IMR-90 (cell line): Measurements from ENCODE around the gene TCERG1L. TPM values are rescaled to one million over a fixed set of nuclear protein-coding genes. Genes with fewer than 3 reads are reported as not detected.

Experiments used
- ATAC-seq: fragments of 200-7000 bp; cut with Tn5 transposase; 2 replicates; pipeline ENCODE4 v1.9.1; 2020; ENCODE audit warnings: low read depth, mild to moderate bottlenecking, moderate library complexity
- BruUV-seq: library from RNA; stranded (reverse); fragments of 400-500 nt; replicated peaks from 2 replicates; lab custom pipeline; 2021; lab: Mats Ljungman, UMichigan
- CTCF ChIA-PET: fragments of 300-600 bp; formaldehyde crosslinking; extraction: SDS; loops from one replicate; lab custom pipeline; 2021; ENCODE audit warnings: antibody characterized with exemption; lab: Yijun Ruan, JAX
- POLR2A ChIA-PET: fragments of 300-600 bp; sonication (Branson Sonifier 250); formaldehyde crosslinking; loops from one replicate; lab custom pipeline; 2022; ENCODE audit warnings: antibody characterized with exemption; ENCODE audit not compliant: unreplicated experiment; lab: Charles Lee
- DNase-seq: peaks from one replicate; pipeline ENCODE4 v3.0.0; 2013
- H2AFZ ChIP-seq: replicated peaks from 2 replicates; pipeline ENCODE3; 2013; ENCODE audit warnings: low read length, mild to moderate bottlenecking; ENCODE audit not compliant: poor library complexity
- H2AK5ac ChIP-seq: 2 replicates; pipeline ENCODE4 v1.6.1; 2013; ENCODE audit warnings: low read depth, low read length, inconsistent platforms
- H2AK9ac ChIP-seq: replicated peaks from 2 replicates; pipeline ENCODE3; 2013; ENCODE audit warnings: mild to moderate bottlenecking, low read depth, low read length, moderate library complexity; ENCODE audit not compliant: poor library complexity
- H2BK120ac ChIP-seq: 2 replicates; pipeline ENCODE4 v1.6.1; 2013; ENCODE audit warnings: low read depth, low read length, inconsistent platforms
- H2BK15ac ChIP-seq: 3 replicates; pipeline ENCODE4 v1.6.1; 2013; ENCODE audit warnings: low read depth, low read length, inconsistent platforms
- H2BK20ac ChIP-seq: 2 replicates; pipeline ENCODE4 v1.6.1; 2013; ENCODE audit warnings: low read depth, mild to moderate bottlenecking, inconsistent platforms, low read length, moderate library complexity
- H2BK5ac ChIP-seq: 2 replicates; pipeline ENCODE4 v1.6.1; 2013; ENCODE audit warnings: mild to moderate bottlenecking, low read depth, low read length, inconsistent platforms; ENCODE audit not compliant: poor library complexity, severe bottlenecking
- H3K14ac ChIP-seq: replicated peaks from 2 replicates; pipeline ENCODE4 v1.6.1; 2013; ENCODE audit warnings: low read depth, low read length, inconsistent platforms
- H3K18ac ChIP-seq: 2 replicates; pipeline ENCODE4 v1.6.1; 2013; ENCODE audit warnings: low read depth, low read length, control low read depth
- H3K23ac ChIP-seq: 2 replicates; pipeline ENCODE4 v1.6.1; 2013; ENCODE audit warnings: low read depth, low read length, inconsistent platforms
- H3K27ac ChIP-seq: 2 replicates; pipeline ENCODE4 v1.5.1; 2013; ENCODE audit warnings: mild to moderate bottlenecking, control low read depth, low read length; ENCODE audit not compliant: insufficient read depth
- H3K27me3 ChIP-seq: 2 replicates; pipeline ENCODE4 v1.6.1; 2013; ENCODE audit warnings: low read length; ENCODE audit not compliant: control insufficient read depth, insufficient read depth
- H3K36me3 ChIP-seq: 2 replicates; pipeline ENCODE4 v1.6.1; 2013; ENCODE audit warnings: low read length, mixed read lengths; ENCODE audit not compliant: control insufficient read depth, insufficient read depth
- H3K4ac ChIP-seq: 2 replicates; pipeline ENCODE4 v1.6.1; 2013; ENCODE audit warnings: low read depth, low read length, inconsistent platforms
- H3K4me1 ChIP-seq: 2 replicates; pipeline ENCODE4 v1.6.1; 2013; ENCODE audit warnings: low read length, mixed read lengths; ENCODE audit not compliant: control insufficient read depth, insufficient read depth
- H3K4me2 ChIP-seq: 2 replicates; pipeline ENCODE4 v1.6.1; 2013; ENCODE audit warnings: low read depth, mild to moderate bottlenecking, control low read depth, low read length, moderate library complexity
- H3K4me3 ChIP-seq: 2 replicates; pipeline ENCODE4 v1.5.1; 2013; ENCODE audit warnings: low read depth, mild to moderate bottlenecking, control low read depth, low read length, moderate library complexity; ENCODE audit not compliant: insufficient read depth
- H3K56ac ChIP-seq: 2 replicates; pipeline ENCODE4 v1.6.1; 2013; ENCODE audit warnings: low read length, inconsistent platforms; ENCODE audit not compliant: insufficient read depth; ENCODE audit errors: extremely low read depth
- H3K79me1 ChIP-seq, 2 experiments: 2 replicates each; pipeline ENCODE4 v1.6.1; 2013; ENCODE audit warnings: low read length in 2 of 2, inconsistent platforms in 1 of 2, low read depth in 1 of 2
- H3K9ac ChIP-seq: 2 replicates; pipeline ENCODE4 v1.6.1; 2013; ENCODE audit warnings: low read depth, low read length, control low read depth
- H3K9me1 ChIP-seq: 2 replicates; pipeline ENCODE4 v1.6.1; 2013; ENCODE audit warnings: low read length, inconsistent platforms; ENCODE audit not compliant: insufficient read depth
- H3K9me3 ChIP-seq: 2 replicates; pipeline ENCODE4 v1.6.1; 2013; ENCODE audit warnings: low read length; ENCODE audit not compliant: control insufficient read depth, insufficient read depth
- H4K20me1 ChIP-seq: 2 replicates; pipeline ENCODE4 v1.6.1; 2013; ENCODE audit warnings: low read length, inconsistent platforms; ENCODE audit not compliant: insufficient read depth
- H4K5ac ChIP-seq: 2 replicates; pipeline ENCODE4 v1.6.1; 2013; ENCODE audit warnings: mild to moderate bottlenecking, low read depth, low read length, control low read depth
- H4K8ac ChIP-seq, 2 experiments: 2 replicates each; pipeline ENCODE4 v1.6.1; 2013; ENCODE audit warnings: low read depth in 2 of 2, low read length in 2 of 2, control low read depth in 1 of 2, inconsistent platforms in 1 of 2
- H4K91ac ChIP-seq: 2 replicates; pipeline ENCODE4 v1.6.1; 2013; ENCODE audit warnings: low read depth, low read length, inconsistent platforms; ENCODE audit not compliant: insufficient read depth
- BHLHE40 ChIP-seq: fragments of 150-350 bp; IDR thresholded peaks from 2 replicates; pipeline ENCODE4 v1.6.1; 2016; ENCODE audit warnings: mild to moderate bottlenecking, low read depth, low read length
- CEBPB ChIP-seq: IDR thresholded peaks from 2 replicates; pipeline ENCODE4 v1.6.1; 2012; ENCODE audit warnings: low read depth, low read length, improper control_type of control experiment
- CHD1 ChIP-seq: IDR thresholded peaks from 2 replicates; pipeline ENCODE4 v1.6.1; 2012; ENCODE audit warnings: low read depth, low read length, improper control_type of control experiment
- FOS ChIP-seq: fragments of 150-350 bp; IDR thresholded peaks from 2 replicates; pipeline ENCODE4 v1.6.1; 2016; ENCODE audit warnings: low read depth, low read length
- MAFK ChIP-seq: IDR thresholded peaks from 2 replicates; pipeline ENCODE4 v1.6.1; 2012; ENCODE audit warnings: low read depth, low read length, improper control_type of control experiment
- MAZ ChIP-seq: IDR thresholded peaks from 2 replicates; pipeline ENCODE4 v1.6.1; 2012; ENCODE audit warnings: low read depth, mild to moderate bottlenecking, low read length, improper control_type of control experiment, moderate library complexity, borderline replicate concordance
- MXI1 ChIP-seq: IDR thresholded peaks from 2 replicates; pipeline ENCODE4 v1.6.1; 2012; ENCODE audit warnings: low read depth, mild to moderate bottlenecking, low read length, moderate library complexity, borderline replicate concordance
- NFE2L2 ChIP-seq: fragments of 150-350 bp; IDR thresholded peaks from 2 replicates; pipeline ENCODE4 v1.6.1; 2016; ENCODE audit warnings: low read depth, mild to moderate bottlenecking, low read length
- POLR2A ChIP-seq: IDR thresholded peaks from 2 replicates; pipeline ENCODE4 v1.6.1; 2012; ENCODE audit warnings: mild to moderate bottlenecking, low read depth, low read length
- RAD21 ChIP-seq: IDR thresholded peaks from 2 replicates; pipeline ENCODE4 v1.6.1; 2012; ENCODE audit warnings: low read length, improper control_type of control experiment
- RCOR1 ChIP-seq: IDR thresholded peaks from 2 replicates; pipeline ENCODE4 v1.6.1; 2012; ENCODE audit warnings: mild to moderate bottlenecking, low read length, improper control_type of control experiment; ENCODE audit not compliant: insufficient replicate concordance
- RFX5 ChIP-seq: IDR thresholded peaks from 2 replicates; pipeline ENCODE4 v1.8.0; 2012; ENCODE audit warnings: low read depth, mild to moderate bottlenecking, low read length, moderate library complexity
- WGBS, 2 experiments: methylation state at CpG; one replicate each; pipeline versions ENCODE4 v1.1.5 to v1.1.7; 2013; ENCODE audit warnings: missing lambda C conversion rate in 2 of 2; ENCODE audit not compliant: insufficient read length in 1 of 2; ENCODE audit errors: extremely low coverage in 2 of 2; 5-methylcytosine and 5-hydroxymethylcytosine counted together
- dilution Hi-C: fragments of 300-500 bp; cut with HindIII; formaldehyde crosslinking; loops from one replicate; pipeline ENCODE4 v1.14.3; 2018; ENCODE audit warnings: low sequenced_read_pairs; ENCODE audit not compliant: unreplicated experiment
- in situ Hi-C: fragments of 300-500 bp; cut with MboI; formaldehyde crosslinking; loops from 3 replicates; pipeline ENCODE4 v1.14.3; 2019; ENCODE audit warnings: low sequenced_read_pairs, inconsistent platforms, mixed read lengths
- intact Hi-C: fragments of 100-400 bp; cut with micrococcal nuclease; formaldehyde crosslinking; loops from 2 replicates; pipeline ENCODE4 v1.10.0; 2022
- polyA plus RNA-seq, 3 experiments: library from polyadenylated mRNA; depleted of rRNA; stranded (reverse); fragments of >200 nt; gene quantifications; 2 replicates each; pipeline ENCODE4 v1.2.3, GENCODE V29; 2012; ENCODE audit warnings: low replicate concordance in 1 of 3
- total RNA-seq: library from RNA; depleted of rRNA; stranded (reverse); fragments of >200 nt; gene quantifications from 2 replicates; pipeline ENCODE4 v1.2.3, GENCODE V29; 2012
- TF ChIP-seq, protein P1 (sequence below): fragments of 150-350 bp; IDR thresholded peaks from 2 replicates; pipeline ENCODE4 v1.6.1; 2016; ENCODE audit warnings: low read depth, mild to moderate bottlenecking, low read length, moderate library complexity, borderline replicate concordance
- TF ChIP-seq, protein P2 (sequence below): conservative IDR thresholded peaks from 2 replicates; pipeline ENCODE4 v1.5.1; 2012; ENCODE audit warnings: mild to moderate bottlenecking, low read depth, low read length, improper control_type of control experiment

TCERG1L gene
- total and polyA plus RNA-seq, 2 of the 4 experiments (the other 2 are of a cell fraction), result not detected

DNA sequence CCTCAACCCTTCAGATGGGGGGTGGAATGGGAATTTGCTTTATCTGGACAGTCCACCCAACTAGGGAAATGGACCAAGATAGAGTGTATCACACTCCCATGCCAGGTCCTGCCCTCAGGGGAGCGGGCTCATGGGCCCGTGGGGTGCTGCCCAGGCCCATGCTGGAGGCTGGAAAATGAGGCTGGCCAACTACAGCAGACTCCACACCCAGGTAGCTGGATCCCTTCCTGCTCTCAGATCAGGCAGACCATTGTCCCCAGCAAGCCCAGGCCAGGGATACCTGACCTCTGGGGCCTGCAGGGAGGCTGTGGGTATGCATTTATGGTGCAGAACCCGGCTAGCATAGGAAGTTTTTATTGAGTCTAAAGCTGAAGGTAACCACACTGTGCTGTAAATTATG lies 162.4 kb downstream of the TCERG1L start:
- Histone ChIP-seq H3K4me1 (no peaks in the 10 kb centered on the region), H4K20me1 (no peaks in the 10 kb centered on the region), H3K9me3 (peaks cover 55% of the 10 kb centered on the region), H3K23ac (no peak overlapping the region), H4K8ac (no peak overlapping the region), H3K36me3 (no peaks in the 10 kb centered on the region), H3K79me1 (no peaks in the 10 kb centered on the region), H2AK5ac (no peak overlapping the region), H4K91ac (no peak overlapping the region), H3K4me2 (no peak overlapping the region), H4K5ac (no peak overlapping the region), H3K27ac (no peak overlapping the region), H2BK5ac (no peak overlapping the region), H2BK15ac (no peak overlapping the region), H2AK9ac (no peak overlapping the region), H3K27me3 (no peaks in the 10 kb centered on the region), H3K18ac (no peak overlapping the region), H3K14ac (no peak overlapping the region), H2AFZ (no peak overlapping the region), H3K4ac (no peak overlapping the region), H3K4me3 (no peak overlapping the region), H3K9ac (no peak overlapping the region), H3K56ac (no peak overlapping the region), H2BK20ac (no peak overlapping the region), H2BK120ac (no peak overlapping the region), H3K9me1 (no peaks in the 10 kb centered on the region)
- DNase-seq, result no peak
- ChIA-PET CTCF (interaction anchor here (0.7 kb wide), 1 partner anchor 8 kb away, joined by 3 read pairs; no protein-coding TSS in a partner anchor), POLR2A (no interaction called here)
- WGBS, 2 experiments, result no CpG with 5 or more reads among the region's 3 CpGs
- intact Hi-C loops (no loop called here), dilution Hi-C loops (no loop called here), in situ Hi-C loops (no loop called here)
- no peak for ATAC-seq
- BruUV-seq, result no TSS peak
- TF ChIP-seq RCOR1 (no peak), RFX5 (no peak), POLR2A (no peak), CHD1 (no peak), CEBPB (no peak), MAFK (no peak), BHLHE40 (no peak), MXI1 (no peak), FOS (no peak), MAZ (no peak), RAD21 (no peak), NFE2L2 (no peak)
- TF ChIP-seq, protein P1, sequence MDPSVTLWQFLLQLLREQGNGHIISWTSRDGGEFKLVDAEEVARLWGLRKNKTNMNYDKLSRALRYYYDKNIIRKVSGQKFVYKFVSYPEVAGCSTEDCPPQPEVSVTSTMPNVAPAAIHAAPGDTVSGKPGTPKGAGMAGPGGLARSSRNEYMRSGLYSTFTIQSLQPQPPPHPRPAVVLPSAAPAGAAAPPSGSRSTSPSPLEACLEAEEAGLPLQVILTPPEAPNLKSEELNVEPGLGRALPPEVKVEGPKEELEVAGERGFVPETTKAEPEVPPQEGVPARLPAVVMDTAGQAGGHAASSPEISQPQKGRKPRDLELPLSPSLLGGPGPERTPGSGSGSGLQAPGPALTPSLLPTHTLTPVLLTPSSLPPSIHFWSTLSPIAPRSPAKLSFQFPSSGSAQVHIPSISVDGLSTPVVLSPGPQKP, result no peak
- TF ChIP-seq, protein P2, sequence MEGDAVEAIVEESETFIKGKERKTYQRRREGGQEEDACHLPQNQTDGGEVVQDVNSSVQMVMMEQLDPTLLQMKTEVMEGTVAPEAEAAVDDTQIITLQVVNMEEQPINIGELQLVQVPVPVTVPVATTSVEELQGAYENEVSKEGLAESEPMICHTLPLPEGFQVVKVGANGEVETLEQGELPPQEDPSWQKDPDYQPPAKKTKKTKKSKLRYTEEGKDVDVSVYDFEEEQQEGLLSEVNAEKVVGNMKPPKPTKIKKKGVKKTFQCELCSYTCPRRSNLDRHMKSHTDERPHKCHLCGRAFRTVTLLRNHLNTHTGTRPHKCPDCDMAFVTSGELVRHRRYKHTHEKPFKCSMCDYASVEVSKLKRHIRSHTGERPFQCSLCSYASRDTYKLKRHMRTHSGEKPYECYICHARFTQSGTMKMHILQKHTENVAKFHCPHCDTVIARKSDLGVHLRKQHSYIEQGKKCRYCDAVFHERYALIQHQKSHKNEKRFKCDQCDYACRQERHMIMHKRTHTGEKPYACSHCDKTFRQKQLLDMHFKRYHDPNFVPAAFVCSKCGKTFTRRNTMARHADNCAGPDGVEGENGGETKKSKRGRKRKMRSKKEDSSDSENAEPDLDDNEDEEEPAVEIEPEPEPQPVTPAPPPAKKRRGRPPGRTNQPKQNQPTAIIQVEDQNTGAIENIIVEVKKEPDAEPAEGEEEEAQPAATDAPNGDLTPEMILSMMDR, result no peak
